T-helper 2 cell (primary cell): Measurements from ENCODE around the gene TFAP2B.

Experiments used
- DNase-seq, 5 experiments: peaks; one replicate each; pipeline versions ENCODE4 v3.0.0 to v3.0.0-alpha.2; 2012 to 2022

The TFAP2B gene

GRCh38 chr6:50825375-50826036 lies 6.8 kb downstream of the TFAP2B start:
- DNase-seq = no peak

DNA sequence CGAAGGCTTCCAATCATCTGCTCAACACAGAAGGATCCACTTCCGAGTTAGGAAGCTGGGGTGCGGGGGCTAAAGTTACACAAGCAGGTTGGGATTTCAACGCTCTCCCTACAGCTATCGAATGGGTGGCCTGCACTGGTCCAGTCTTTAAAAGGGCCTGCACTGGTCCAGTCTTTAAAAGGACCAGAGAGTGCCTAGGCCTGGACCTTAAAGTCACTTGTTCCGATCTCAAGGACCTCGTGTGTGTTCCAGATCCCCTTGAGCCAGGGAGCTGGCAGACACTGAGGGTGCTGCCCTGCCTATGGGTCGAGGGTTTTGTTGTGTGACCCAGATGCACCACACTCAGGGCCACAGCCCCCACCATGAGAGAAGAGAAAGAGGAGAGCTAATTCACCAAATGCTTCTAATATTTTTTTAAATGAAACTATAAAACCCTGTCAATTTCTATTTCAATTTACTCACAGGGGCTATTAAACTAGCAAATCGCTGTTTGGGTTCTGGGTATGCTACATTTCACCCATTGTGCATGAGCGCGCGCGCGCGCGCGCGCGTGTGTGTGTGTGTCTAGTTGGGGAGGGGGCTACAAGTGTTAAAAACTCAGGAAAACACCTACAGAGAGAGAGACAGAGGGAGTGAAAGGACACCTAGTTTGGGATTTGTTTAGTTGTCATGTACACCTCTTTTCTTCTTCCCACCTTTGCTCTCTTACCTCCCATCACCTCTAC lies 7.5 kb downstream of the TFAP2B start:
- DNase-seq = no peak

- no peak for DNase-seq
Observed at GRCh38 chr6:50826803-50827202, 8.1 kb downstream of the TFAP2B start.

DNA sequence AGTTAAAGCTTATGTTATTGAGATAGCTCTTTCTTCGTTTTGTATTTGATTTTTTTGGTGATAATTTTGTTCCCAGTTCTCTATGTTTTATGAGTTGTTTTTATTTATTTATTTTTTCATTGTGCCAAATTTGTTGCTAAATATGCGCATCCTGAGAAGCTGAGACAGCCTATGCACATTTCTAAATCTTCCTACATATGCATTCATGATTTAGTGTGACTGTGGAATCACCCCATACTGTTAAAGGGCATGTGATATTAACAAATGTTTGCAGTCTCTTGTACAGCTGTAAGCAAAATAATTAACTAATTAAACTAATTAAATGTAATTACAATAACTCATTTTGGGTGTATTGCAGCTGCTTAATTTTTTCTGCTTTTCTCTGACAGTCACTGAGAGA lies 10.4 kb downstream of the TFAP2B start:
- DNase-seq = no peak

DNA sequence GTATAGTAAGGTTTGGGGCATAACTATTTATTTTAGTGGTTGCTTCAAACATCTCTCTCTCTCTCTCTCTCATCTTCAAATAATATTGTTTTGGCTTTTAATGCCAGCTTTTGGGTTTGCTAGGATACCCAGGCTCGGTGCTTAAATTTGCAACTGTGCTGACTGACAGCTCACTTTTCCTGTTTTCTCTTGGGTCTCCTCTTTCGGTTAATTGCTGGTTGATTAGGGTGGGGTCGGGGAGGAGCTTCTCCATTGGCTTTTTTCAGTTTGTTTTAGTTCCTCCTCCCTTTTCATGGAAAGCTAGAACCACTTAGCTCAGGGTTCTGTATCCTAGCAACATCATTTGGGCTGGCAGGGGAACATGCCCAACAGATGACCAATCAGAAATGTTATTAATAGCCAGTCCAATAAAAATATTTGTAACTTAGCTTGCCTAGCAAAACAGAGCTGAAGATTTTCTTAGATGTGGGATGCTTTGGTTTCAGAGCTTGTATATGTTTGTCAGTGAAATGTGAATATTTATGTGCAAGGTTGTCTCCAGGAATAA lies 11.3 kb downstream of the TFAP2B start:
- DNase-seq = no peak

- DNase-seq = no peak
Observed at GRCh38 chr6:50831186-50831585, 12.5 kb downstream of the TFAP2B start.

- DNase-seq = no peak
Observed at GRCh38 chr6:50832912-50833311, 14.2 kb downstream of the TFAP2B start.

GRCh38 chr6:50834929-50835410 lies 16.3 kb downstream of the TFAP2B start:
- no peak for DNase-seq

DNA sequence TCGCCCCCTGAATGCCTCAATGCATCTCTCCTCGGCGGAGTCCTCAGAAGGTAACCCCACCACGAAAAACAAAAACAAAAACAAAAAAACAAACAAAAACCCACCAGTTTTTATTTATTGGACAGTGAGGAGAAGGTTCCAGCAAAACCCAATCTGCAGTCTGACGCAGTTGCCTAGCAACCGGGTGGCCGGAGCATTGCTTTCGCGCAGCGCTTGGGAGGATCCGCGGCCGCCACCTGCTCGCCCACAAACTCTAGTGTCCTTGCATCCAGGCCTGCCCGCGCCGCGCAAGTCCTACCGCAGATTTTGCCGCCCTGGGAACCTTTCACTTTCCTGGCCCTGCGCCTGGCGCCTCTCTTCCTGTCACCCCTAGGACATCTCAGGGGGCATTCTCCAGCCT lies 17.6 kb downstream of the TFAP2B start:
- no peak for DNase-seq

DNA sequence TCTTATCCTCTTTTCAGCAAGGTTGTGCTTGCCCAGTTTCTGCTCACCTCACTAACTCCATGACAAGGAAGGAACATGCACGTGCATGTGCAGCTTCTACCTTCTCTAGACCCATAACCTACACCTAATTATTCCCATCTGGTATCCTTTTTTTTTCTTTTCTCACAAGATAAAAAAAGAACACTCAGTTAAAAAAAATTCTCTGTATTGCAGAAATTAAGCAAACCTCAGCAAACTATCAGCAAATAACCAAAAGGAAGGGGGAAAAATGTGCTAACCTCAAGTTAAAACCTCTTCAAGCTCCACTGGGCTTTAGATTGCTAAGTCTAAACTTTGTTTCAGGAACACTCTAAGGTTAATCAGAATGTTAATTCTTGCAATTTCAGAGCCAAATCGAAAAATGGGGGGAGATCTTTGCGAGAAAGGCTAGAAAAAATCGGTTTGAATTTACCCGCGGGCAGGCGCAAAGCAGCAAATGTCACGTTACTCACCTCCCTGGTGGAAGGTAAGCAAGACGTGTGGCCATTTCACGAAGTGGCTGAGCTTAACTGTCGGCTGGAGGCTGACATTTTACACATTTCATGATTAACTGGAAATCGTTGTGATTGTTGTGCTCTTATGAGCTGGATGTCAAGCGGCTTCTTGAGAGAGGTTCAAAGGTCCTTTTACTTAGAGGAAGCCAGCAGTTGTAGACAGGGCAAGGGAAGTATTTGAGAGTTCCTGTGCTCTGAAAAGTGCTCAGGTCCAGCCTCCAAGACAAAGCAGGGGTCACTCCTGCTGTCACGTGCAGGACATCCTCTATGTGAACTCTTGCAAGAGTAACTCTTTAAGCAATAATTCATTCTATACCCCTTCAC lies 19.1 kb downstream of the TFAP2B start:
- no peak for DNase-seq

GRCh38 chr6:50840112-50840810 lies 21.6 kb downstream of the TFAP2B start:
- DNase-seq = no peak

- no peak for DNase-seq
Observed at GRCh38 chr6:50840811-50841192, 22.1 kb downstream of the TFAP2B start.

DNA sequence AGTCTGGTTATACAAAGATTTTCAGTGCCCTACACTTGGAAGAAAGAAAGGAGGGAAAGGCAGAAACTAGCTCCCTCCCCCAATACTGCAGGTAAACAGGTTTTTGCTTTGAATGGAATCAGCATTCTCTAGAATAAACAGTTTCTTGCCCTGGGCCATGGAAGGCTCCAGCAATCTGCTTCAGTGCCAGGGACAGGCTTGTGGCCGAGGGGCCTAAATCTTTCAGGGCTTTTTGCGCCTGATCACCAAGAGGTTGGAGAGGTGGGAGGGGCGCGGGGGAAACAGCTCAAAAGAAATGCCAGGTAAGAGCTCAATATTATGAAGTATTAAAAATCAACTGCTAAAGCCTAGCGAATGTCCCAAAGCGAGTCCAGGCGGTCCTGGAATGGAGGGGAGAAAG lies 23.8 kb downstream of the TFAP2B start:
- no peak for DNase-seq

GRCh38 chr6:50842861-50843384 lies 24.3 kb downstream of the TFAP2B start:
- no peak for DNase-seq

DNA sequence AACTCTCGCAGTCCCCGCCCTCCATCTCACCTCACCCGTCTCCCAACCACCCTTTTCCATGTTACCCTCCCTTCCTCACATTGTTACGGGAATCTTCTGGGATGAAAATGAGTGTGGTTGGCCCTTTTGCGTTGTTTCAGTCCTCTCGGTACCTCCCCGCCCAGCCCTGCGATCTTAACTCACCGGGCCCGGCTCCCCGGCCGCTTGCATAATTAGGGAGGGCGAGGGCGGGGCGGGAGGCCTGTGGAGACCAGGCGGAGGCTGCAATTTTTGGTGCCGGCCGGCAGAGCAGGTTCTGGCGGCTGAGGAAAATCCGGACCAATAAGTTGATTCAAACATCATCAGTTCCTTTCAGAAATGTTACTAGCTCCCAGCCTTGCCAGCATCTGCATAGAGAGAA lies 25.2 kb downstream of the TFAP2B start:
- DNase-seq = no peak

DNA sequence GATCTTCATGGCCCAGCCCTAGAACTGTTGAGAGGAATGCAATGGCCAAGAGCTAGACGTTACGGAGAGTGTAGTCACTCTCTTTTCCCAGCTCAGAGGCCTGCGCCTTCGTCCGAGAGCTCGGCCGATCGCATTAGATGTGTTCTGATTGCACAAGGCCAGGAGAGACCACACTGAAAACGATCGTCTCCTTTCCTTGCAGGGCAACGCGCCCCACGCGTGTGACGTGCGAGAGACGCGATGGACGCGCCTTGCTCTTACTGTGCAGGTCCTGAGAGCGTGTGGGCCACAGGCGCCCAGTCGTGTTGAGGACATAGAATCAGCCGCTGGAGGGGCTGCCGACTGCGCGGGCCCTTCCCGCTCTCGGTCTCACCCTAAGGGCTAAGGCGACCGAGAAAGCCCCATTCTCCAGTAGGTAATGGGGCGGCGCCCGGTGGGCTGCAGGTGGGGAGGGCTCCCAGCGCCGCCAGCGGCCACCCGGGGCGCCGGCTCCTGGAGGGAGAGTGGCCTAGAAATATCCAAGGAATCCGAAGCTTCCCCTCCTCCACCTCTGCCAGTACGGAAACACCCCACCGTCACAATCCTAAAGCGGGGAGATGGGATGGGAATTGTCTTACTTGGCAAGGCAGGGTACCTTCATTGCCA lies 26.9 kb downstream of the TFAP2B start:
- no peak for DNase-seq

- no peak for DNase-seq
Observed at GRCh38 chr6:50846144-50846851, 27.6 kb downstream of the TFAP2B start.

GRCh38 chr6:50846852-50847155 lies 28.1 kb downstream of the TFAP2B start:
- DNase-seq = no peak

GRCh38 chr6:50847890-50848594 lies 29.4 kb downstream of the TFAP2B start:
- DNase-seq = no peak

GRCh38 chr6:50848989-50849795 lies 30.5 kb downstream of the TFAP2B start:
- DNase-seq = no peak
